Mammary microvascular endothelial cell (primary cell): ENCODE measurements around the gene PLXNA3. TPM values are rescaled to one million over a fixed set of nuclear protein-coding genes. Genes with fewer than 3 reads are reported as not detected.

ENCODE experiments used
- total RNA-seq: library from RNA; depleted of rRNA; stranded (reverse); fragments of >200 nt; gene quantifications from 2 replicates; pipeline ENCODE4 v1.2.3, GENCODE V29; 2015

Gene PLXNA3
- 4.5 and 4.9 TPM in 2 replicates for total RNA-seq

DNA sequence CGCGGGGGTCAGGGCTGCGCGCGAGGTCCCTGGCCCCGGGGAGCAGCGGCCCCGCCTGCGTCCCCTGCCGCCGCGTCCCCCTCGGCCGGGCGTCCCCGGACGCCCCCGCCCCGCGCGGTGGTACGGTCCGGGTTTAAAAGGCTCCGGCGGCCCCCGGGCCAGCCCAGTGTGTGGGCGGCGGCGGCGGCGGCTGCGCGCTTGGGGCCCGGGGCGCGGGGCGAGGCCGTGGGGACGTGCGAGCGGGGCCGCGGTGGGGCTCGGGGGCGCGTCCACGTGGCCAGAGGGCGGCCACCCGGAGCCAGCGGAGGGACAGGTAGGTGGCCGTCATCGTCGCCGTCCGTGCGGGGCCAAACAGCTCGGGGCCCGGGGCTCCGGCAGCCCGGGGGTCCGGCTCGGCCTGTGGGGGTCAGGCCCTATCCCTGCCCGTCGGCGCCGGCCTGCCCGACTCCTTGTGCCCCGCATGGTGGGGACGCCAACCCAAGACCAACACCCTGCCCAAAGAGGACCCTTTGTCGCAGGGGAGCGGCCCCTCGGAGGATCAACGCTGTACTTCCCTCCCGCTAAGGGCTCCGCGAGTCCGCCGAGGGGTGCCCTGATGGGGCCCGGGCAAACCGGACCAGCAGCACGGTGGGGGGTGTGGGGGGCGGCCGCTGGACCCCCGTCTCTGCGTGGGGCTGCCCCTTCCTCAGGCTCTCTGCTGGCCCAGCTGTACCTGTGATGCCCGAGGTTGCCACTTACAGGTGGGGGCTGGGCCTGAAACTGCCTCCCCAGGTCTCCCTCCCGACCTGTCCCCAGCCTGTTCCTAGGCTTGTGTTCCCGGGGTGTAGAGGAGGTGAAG is at the start of gene PLXNA3:
Gene PLXNA3, plus strand, starts transcription at position 166 of the 838 bp plus-strand sequence. CDS start 1,903 bp downstream, outside the sequence.

DNA sequence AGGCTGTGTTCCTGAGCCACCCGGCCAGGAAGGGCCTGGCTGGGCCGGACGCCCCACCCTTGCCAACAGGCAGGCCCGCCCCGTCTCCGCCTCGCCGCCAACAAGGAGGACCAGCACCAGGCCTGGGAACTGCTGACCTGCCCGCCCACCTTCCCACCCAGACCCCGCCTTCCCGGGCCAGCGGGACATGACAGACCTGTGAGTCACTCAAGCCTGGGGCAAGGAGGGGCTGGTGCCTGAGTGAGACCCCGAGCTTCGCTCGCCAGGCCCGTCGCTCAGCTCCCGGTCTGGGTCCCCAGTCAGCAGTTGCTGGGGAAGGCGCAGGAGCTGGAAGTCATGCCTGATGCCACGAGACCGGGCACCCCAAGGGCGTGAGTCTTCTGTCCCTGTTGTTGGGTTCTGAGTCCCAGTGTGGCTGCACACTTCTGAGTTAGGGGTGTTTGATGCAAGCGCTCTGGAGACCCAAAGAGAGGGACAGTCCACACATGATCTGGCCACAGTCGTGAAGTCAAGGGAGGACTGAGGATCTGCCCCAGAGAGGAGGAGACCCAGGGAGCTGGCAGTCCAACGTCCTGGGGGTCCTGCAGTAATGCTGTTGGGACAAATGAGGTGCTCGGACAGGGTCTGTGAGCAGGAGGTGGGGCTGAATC is 48.7 kb upstream of the PLXNA3 start, which contains the start of gene DNASE1L1:
Gene DNASE1L1, minus strand, starts transcription at position 33 of the 650 bp plus-strand sequence. CDS start 3,686 bp downstream, outside the sequence.

DNA sequence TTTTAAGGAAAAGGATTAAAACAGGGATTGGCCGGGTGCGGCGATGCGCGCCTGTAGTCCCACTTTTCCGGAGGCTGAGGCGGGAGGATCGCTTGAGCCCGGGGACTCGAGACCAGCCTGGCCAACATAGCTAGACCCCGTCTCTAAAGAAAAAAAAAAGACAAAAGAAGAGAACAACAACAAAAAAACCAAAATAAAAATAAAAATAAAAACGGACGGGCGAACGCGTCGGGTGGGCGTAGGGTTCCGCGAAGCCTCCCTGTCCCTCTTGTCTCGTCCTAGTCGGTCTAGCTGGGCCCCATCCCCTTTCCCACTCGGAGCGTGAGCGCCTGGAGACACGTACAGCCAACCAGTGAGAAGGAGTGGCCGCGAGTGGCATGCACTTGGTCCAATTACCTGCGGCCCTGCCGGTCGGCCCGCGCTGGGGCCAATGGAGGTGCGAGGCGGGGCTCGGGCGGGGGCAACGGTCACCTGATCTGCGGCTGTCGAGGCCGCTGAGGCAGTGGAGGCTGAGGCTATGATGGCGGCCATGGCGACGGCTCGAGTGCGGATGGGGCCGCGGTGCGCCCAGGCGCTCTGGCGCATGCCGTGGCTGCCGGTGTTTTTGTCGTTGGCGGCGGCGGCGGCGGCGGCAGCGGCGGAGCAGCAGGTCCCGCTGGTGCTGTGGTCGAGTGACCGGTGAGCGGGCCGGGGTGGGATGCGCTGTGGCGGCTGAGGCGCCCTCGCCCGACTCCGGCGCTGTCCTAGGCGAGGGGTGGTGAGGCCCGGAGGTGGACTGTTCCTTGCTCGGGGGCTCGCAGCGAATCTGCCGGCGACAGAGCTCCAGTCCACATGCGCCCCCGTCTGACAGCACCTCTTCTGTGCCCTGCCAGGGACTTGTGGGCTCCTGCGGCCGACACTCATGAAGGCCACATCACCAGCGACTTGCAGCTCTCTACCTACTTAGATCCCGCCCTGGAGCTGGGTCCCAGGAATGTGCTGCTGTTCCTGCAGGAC is 29.6 kb upstream of the PLXNA3 start, which contains the start of gene ATP6AP1:
Gene ATP6AP1, plus strand, starts transcription at position 502 of the 996 bp plus-strand sequence. Its CDS starts 16 bp downstream, at position 518.

DNA sequence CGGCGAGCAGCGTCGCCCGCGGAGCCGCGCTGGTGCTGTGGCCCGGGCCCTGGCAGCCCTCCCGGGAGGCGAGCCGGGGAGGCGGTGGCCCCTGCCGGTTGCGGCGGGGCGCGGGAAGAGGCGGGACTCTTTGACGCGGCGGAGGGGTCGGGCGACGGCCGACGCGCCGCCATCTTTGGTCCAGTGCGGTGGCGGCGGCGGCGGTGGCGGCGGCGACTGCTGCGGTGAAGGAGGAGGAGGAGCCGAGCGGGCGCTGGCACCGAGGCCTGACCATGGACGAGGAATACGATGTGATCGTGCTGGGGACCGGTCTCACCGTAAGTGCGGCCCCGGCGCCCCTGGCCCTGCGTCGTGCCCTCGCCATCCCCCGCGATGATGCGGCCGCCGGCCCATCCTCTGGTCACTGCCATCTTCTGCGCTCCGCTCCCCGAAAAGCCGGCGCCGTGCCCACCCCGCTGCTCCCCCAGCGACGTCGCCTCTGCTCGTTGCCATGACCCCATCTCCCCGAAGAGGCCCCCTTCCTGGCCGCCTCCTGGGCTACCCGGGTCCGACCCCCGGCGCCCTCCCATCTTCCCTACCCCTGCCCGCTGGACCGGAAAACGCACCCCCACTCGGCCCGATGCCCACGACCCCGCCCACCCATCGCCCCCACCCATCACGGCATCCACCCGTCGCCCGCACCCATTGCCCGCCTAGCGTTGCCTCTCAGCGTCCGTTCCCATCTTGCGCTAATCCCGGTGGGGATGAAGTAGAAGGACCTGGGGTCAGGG is 20.9 kb upstream of the PLXNA3 start, which contains the start of gene GDI1:
Gene GDI1, plus strand, starts transcription at position 172 of the 770 bp plus-strand sequence. Its CDS starts 101 bp downstream, at position 273.

DNA sequence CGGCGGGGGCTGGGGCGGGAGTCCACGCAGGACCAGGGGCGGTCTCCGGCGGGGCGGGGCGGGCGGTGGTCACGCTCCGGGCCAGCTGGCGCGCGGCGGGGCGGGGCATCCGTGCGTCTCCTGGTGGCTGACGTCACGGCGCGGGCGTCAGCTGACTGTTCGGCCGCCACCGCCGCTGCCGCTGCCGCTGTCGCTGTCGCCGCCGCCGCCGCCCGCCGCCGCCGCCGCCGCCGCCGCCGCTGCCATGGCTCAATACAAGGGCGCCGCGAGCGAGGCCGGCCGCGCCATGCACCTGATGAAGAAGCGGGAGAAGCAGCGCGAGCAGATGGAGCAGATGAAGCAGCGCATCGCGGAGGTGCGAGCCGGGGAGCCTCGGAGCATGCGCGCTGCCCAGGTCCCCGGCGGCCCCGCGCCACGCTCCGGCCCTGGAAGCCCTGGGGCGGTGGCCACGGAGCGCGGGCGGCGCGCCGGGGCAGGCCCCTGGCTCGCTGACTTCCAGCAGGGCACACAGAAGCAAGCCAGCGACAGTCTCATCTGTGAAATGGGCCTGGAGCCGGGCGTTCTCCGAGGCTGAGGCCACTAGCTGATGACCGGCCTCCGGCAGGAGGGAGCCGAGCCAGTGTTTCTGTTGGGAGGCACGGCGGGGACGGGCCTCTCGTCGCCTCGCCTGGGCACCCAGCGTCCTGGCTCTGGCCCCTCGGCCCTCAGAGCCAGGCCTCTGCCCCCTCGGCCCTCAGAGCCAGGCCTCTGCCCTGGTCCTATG is 13.9 kb upstream of the PLXNA3 start, which contains the start of gene FAM50A:
Gene FAM50A, plus strand, starts transcription at position 150 of the 763 bp plus-strand sequence. Its CDS starts 95 bp downstream, at position 245.

DNA sequence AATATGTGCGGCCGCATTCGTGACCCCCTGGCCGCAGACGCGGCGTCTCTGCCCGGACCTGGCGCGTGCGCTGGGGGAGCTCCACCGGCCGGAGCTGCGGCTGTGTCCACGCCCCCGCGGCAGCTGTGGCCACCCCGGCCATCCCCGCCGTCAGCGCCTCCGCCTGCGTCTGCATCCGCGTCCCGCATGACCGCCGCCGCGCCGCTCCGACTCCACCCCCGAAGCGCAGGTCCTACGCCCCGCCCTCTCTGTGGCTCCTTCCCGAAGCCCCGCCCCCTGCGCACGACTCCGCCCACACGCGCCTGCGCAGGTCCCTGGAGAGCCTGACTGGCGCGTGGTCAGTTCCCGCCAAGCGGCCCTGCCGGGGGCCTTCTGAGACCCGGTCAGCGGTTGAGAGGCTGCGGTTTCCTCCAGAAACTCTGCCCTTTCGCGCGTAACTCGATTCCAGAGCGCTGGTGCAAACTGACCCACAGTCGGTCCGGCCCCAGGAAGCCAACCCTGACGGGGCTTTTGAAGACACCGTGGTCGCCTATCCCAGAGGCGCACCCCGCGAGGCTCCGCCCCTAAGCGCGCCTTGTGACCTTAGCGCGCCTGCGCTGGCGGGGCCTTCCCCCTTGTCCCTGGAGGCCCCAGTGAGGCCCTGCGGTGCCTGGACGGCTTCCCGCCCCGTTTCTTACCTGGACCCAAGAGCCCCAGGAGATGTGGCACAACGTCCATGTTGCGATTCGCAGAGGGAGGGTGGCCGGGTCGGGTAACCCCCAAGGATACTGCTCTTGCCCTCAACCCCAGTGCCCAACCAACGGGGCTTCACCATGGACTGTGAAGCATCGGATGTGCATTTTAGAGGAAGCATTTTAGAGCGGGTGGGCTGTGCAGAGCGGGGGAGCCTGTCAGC is 20.9 kb downstream of the PLXNA3 start, which contains the start of gene LAGE3:
Gene LAGE3, minus strand, starts transcription at position 554 of the 895 bp plus-strand sequence. Its CDS starts 366 bp downstream, at position 188.

DNA sequence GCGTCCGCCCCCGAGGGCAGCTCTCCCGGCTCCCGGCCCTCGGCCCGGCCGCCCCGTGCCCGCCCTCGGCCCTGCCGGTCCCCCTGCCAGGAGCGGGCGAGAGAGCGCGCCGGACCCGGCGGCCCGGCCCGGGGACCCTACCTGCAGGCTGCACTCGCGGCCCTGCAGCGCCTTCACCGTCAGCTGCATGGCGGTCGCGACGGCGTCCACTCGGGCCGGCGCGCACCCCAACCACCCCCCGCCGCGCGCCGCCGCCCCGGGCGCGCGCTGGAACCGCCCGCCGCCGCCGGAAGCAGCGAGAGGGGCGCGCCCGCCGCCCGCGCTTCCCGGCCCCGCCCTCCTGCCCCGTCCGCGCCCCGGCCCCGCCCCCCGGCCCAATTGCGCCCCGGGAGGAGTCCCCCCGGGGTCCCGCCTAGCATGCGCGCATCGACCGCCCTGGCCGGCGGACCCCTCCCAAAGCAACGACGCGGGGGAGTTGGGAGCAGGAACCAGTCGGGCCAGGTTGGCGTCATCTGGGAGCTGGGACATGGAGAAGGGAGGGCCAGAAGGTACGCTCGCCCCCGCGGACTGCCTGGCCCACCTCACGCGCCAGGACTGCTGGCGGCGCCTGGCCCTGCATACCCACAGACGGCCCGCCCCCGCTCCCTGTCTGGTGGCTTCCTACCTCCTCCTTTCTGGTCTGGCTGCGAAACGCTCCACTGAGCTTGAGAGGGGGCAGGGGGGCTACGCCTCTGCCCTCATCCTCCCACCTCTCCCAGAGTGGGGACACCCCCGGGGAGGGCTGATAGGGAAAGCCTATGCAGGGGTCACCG is 28.5 kb downstream of the PLXNA3 start, which contains the start of gene UBL4A:
Gene UBL4A, minus strand, starts transcription at position 220 of the 812 bp plus-strand sequence. Its CDS starts 31 bp downstream, at position 189.

DNA sequence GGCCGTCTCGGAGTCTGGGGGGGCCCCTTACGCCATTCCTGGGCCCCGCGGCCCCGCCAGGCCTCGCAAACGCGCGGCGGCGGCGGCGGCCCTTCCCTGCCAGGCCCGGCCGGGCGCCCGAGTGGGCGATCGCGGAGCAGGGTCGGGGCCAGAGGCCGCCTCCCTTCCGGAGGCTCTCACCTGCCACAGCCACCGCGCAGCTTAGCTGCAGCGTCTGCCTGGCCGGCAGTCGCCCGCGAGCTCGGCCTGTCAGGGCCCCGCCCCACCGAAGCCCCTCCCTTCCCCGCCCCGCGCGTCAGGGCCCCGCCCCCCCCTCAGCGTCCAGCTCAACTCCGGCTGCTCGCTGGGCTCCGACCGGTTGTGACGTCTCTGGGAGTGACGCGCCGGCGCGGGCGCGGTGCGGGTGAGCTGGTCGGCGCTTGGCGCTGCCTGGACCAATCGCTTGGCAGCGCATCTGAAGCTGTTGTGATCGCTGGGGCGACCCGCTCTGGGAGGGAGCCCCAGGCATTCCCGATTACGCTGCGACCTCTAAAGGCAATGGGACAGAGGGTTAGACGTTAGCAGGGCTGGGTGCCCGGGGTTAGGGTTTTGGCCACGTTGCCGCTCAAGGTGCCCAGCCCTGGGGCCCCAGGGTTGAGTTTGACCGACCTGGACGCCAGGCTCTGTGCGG is 32.5 kb downstream of the PLXNA3 start, which contains the start of gene SLC10A3:
Gene SLC10A3, minus strand, starts transcription at position 216 of the 670 bp plus-strand sequence. CDS start 1,689 bp downstream, outside the sequence.

DNA sequence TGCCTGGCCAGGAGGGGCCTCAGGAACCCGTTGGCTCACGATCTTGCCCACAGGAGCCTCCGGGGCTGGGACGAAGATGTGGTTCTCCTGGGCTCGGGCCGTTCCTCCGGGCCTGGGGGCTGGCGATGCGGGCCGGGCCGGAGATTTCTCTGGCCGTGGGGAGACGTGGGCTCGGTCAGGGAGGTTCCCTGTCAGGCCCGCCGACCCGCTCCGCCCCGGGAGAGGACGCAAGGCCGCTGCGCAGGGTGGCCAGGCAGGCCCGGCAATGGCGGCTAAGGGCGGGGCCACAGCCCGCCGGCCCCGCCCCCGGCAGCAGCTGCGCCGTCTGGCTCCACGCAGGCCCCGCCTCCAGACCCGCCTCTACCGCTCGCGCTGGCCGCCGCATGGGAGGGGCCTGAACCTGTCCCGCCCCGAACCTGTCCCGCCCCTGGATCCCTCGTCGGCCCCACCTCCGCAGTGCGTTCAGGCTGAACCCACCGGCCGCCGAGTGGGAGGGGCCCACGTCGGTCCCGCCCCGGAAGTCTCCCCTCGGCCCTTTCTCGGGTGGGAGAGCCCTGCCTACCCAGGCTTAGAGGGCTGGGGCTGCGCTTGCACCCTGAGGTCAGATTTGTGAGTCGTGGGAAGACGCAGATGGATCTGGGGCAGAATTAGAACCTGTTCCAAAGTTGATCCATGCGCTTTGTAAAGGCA is 58.0 kb downstream of the PLXNA3 start, which contains the start of gene FAM3A:
Gene FAM3A, minus strand, starts transcription at position 267 of the 690 bp plus-strand sequence. CDS start 460 bp downstream, outside the sequence.

Other genes starting within 250 kb of the PLXNA3 start
- not detected in 2 replicates for gene OPN1MW2, start 238.5 kb upstream of the PLXNA3 start, total RNA-seq
- not detected in 2 replicates for gene OPN1MW3, start 200.7 kb upstream of the PLXNA3 start, total RNA-seq
- not detected in 2 replicates for gene TEX28, start 163.2 kb upstream of the PLXNA3 start, total RNA-seq
- gene TKTL1, start 162.5 kb upstream of the PLXNA3 start, total RNA-seq: 0.07 and 0.44 TPM in 2 replicates
- gene FLNA, start 83.6 kb upstream of the PLXNA3 start, total RNA-seq: 1,675 and 1,864 TPM in 2 replicates
- gene EMD, start 79.0 kb upstream of the PLXNA3 start, total RNA-seq: 61.8 and 75.8 TPM in 2 replicates
- 5,610 and 5,786 TPM in 2 replicates for gene RPL10, start 59.9 kb upstream of the PLXNA3 start, total RNA-seq
- 98.5 and 105 TPM in 2 replicates for gene DNASE1L1, start 49.0 kb upstream of the PLXNA3 start, total RNA-seq
- gene TAFAZZIN, start 46.7 kb upstream of the PLXNA3 start, total RNA-seq: 22.0 and 22.3 TPM in 2 replicates
- gene ATP6AP1, start 29.6 kb upstream of the PLXNA3 start, total RNA-seq: 69.8 and 73.5 TPM in 2 replicates
- 67.5 and 88.0 TPM in 2 replicates for gene GDI1, start 21.1 kb upstream of the PLXNA3 start, total RNA-seq
- gene FAM50A, start 14.1 kb upstream of the PLXNA3 start, total RNA-seq: 57.8 and 62.8 TPM in 2 replicates
- gene LAGE3, start 21.0 kb downstream of the PLXNA3 start, total RNA-seq: 39.2 and 46.4 TPM in 2 replicates
- gene UBL4A, start 28.3 kb downstream of the PLXNA3 start, total RNA-seq: 45.2 and 53.7 TPM in 2 replicates
- gene SLC10A3, start 32.3 kb downstream of the PLXNA3 start, total RNA-seq: 35.6 and 40.2 TPM in 2 replicates
- 26.4 and 27.4 TPM in 2 replicates for gene FAM3A, start 58.0 kb downstream of the PLXNA3 start, total RNA-seq
- gene G6PD, start 88.6 kb downstream of the PLXNA3 start, total RNA-seq: 75.2 and 82.4 TPM in 2 replicates
- 17.9 and 41.4 TPM in 2 replicates for gene IKBKG, start 89.3 kb downstream of the PLXNA3 start, total RNA-seq
- gene CTAG1A, start 126.9 kb downstream of the PLXNA3 start, total RNA-seq: not detected in 2 replicates
- gene CTAG1B, start 161.0 kb downstream of the PLXNA3 start, total RNA-seq: not detected in 2 replicates
- gene CTAG2, start 195.3 kb downstream of the PLXNA3 start, total RNA-seq: not detected in 2 replicates